Transverse colon (tissue), 4 donors: ENCODE results near the gene HECA.

Experiments
- CTCF ChIP-seq, 5 experiments: fragments of 200-600 bp in 3 of 5; fragments of 450-650 bp in 2 of 5; sonication (generic) in 3 of 5; IDR thresholded peaks; 1 replicate in 2 of 5; 2 replicates in 3 of 5; pipeline ENCODE4 v1.5.1; 2016 to 2017; ENCODE audit warnings: antibody characterized with exemption in 5 of 5, inconsistent platforms in 3 of 5, mild to moderate bottlenecking in 2 of 5, moderate library complexity in 1 of 5
- EP300 ChIP-seq: sonication (generic); formaldehyde crosslinking; IDR thresholded peaks from one replicate; pipeline ENCODE4 v1.6.1; 2017; ENCODE audit warnings: antibody characterized with exemption, low read depth
- POLR2A ChIP-seq: fragments of 450-650 bp; IDR thresholded peaks from one replicate; pipeline ENCODE4 v1.6.1; 2016; ENCODE audit warnings: antibody characterized with exemption, mild to moderate bottlenecking, moderate library complexity
- POLR2AphosphoS5 ChIP-seq, 3 donors: sonication (generic); formaldehyde crosslinking; IDR thresholded peaks; one replicate each; pipeline ENCODE4 v1.6.1; 2016; ENCODE audit warnings: antibody characterized with exemption in 3 of 3

- no peak for TF ChIP-seq CTCF (IDR thresholded peaks at IDR 0.05)
- no peak for TF ChIP-seq POLR2A
- TF ChIP-seq POLR2AphosphoS5 (IDR thresholded peaks at IDR 0.05) = no peak
- TF ChIP-seq EP300 = no peak
Measured at GRCh38 chr6:139194740-139195139, 59.9 kb downstream of the HECA start.
